Subcutaneous abdominal adipose tissue (tissue), 5 donors: ENCODE data around the gene SDF4.
"Not testable (repeated sequence)": the region's sequence is repeated elsewhere in the genome, so short reads cannot be mapped to it uniquely, and the experiment has no call there.

Experiments
- H3K27ac ChIP-seq: one replicate; pipeline ENCODE4 v1.7.0; 2013; ENCODE audit warnings: low read depth, mild to moderate bottlenecking, inconsistent platforms, low read length, moderate library complexity
- H3K27me3 ChIP-seq, 5 donors: one replicate each; pipeline ENCODE4 v1.7.0; 2013; ENCODE audit warnings: low read length in 5 of 5, inconsistent platforms in 1 of 5; ENCODE audit not compliant: control insufficient read depth in 5 of 5, insufficient read depth in 4 of 5
- H3K36me3 ChIP-seq, 5 donors: one replicate each; pipeline ENCODE4 v1.7.0; 2013; ENCODE audit warnings: low read length in 5 of 5; ENCODE audit not compliant: control insufficient read depth in 5 of 5, insufficient read depth in 5 of 5
- H3K4me1 ChIP-seq, 5 donors: one replicate each; pipeline ENCODE4 v1.7.0; 2013; ENCODE audit warnings: low read length in 5 of 5, mild to moderate bottlenecking in 3 of 5, moderate library complexity in 1 of 5; ENCODE audit not compliant: control insufficient read depth in 5 of 5, insufficient read depth in 5 of 5
- H3K4me3 ChIP-seq, 5 donors: one replicate each; pipeline ENCODE4 v1.7.0; 2013; ENCODE audit warnings: low read length in 5 of 5, low read depth in 1 of 5
- H3K9ac ChIP-seq, 5 donors: one replicate each; pipeline ENCODE4 v1.7.0; 2013; ENCODE audit warnings: low read length in 5 of 5, mild to moderate bottlenecking in 4 of 5, moderate library complexity in 3 of 5
- H3K9me3 ChIP-seq, 5 donors: one replicate each; pipeline ENCODE4 v1.7.0; 2013; ENCODE audit warnings: low read length in 5 of 5; ENCODE audit not compliant: control insufficient read depth in 5 of 5
- donor health status: healthy.
- donor health status: healthy.
- donor health status: healthy.
- donor health status: healthy.
- donor health status: healthy.

Gene SDF4

DNA sequence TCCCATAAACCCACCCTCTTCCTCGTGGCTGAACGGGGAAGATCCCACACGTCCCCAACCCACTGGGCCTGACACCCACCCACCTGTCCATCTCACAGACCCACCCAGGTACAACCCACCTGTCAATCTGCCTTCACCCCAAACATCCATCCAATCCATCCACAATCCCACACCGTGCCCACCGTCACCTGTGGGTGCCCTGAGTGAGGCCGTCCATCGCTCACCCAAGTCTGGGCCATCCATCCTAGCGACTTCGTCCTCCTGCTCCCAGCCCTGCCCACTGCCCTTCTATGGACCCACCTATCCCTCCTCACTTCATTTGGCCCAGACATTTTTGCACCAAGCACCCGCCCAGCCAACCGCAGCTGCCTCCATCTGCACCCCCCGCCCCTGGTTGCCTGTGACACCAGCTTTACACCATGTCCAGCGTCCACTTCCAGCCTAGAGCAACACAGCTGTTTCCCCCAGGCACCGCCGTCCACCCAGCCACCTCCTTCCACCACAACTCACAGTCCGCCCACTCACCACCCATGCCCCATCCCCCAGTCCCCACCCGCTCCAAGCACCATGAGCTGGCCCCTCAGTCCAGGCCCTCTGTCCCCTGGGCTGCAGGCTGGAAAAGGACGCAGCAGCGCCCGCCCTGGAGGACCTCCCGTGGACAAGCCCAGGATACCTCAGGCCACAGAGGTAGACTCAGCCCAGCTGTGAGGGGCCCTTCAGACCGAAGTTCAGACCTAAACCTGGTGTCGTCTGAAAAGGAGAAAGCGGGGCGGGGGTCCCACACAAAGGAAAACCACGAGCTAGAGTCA, 50.5 kb downstream of the SDF4 start:
- H3K36me3 ChIP-seq, result no peaks in the 10 kb centered on the region
- peaks cover 0 to 33% (median 9%) of the 10 kb centered on the region in 5 donors for H3K4me1 ChIP-seq
- peaks cover 17 to 40% (median 30%) of the 10 kb centered on the region in 5 donors for H3K27me3 ChIP-seq
- H3K9ac ChIP-seq, result peak overlapping the region in 1 of 5 donors; percentile 61
- no peaks in the 10 kb centered on the region for H3K9me3 ChIP-seq
- H3K4me3 ChIP-seq, result peak overlapping the region in 3 of 5 donors; percentile 31 to 44 (median 42)
- H3K27ac ChIP-seq, result peak overlapping the region; percentile 57

DNA sequence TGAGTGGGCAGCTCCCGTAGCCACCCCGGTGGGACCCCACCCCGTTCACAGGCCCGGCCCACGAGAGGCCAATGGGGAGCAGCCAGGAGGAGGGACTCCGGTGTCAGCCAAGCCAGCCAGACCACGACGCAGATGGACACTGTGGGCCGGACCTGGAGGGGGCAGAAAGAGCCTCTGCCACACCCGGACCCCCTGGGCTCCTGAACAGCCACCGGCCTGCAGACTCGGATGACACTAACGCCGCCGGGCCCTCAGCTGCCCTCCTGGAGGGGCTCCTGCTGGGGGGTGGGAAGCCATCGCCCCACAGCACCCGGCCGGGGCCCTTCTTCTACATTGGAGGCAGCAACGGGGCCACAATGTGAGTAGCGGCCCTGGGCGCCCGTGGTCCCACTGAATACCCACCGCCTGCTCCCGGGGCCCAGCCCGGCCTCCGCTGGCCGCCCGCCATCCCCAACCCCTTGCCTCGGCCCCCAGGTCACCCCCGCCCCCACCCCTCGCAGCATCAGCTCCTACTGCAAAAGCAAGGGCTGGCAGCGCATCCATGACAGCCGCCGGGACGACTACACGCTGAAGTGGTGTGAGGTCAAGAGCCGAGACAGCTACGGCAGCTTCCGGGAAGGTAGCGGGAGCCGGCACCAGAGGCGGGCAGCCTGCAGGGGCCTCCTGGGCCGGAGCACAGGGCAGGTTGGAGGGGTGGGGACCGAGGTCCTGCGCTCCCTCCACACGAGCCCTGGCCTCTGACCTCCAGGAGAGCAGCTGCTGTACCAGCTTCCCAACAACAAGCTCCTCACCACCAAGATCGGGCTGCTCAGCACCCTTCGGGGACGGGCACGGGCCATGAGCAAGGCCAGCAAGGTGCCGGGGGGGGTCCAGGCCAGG, 51.6 kb downstream of the SDF4 start:
- H3K9ac ChIP-seq, result no peak overlapping the region
- H3K4me1 ChIP-seq, result peaks cover 0 to 33% (median 9%) of the 10 kb centered on the region in 5 donors
- peaks cover 20 to 47% (median 33%) of the 10 kb centered on the region in 5 donors for H3K27me3 ChIP-seq
- H3K36me3 ChIP-seq, result no peaks in the 10 kb centered on the region
- H3K4me3 ChIP-seq, result no peak overlapping the region
- H3K9me3 ChIP-seq, result peaks cover 0 to 3% (median 0%) of the 10 kb centered on the region in 5 donors
- no peak overlapping the region for H3K27ac ChIP-seq

DNA sequence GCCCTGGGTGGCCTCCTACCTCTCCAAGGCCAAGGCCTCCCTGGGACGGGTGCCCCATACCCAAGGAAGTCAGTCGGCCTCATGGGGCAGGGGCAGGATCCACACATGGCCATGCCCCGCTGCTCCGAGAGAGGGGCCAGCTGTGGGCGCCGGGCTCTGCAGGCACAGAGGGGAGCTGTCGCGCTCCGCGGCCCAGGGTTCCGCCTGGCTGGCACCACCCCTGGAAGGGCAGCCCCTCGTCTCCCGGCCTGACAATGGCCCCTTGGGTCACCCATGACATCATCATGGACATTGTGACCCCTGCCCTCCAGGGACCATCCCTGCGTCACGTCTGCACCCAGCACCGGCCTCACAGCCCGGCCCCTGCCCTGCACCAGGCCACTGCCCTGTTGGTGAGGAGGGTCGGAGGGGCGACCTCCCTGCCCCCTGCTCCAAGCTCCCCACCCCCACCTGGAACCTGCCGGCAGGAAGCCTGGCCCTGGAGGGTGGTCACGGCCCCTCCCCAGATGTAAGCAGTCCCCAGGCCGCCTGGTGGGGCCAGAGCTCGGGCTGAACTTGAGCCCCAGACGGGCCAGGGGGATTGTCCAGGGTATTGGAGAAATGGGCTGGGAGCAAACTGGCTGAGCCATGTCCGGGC, 52.3 kb downstream of the SDF4 start:
- H3K27me3 ChIP-seq, result peaks cover 20 to 48% (median 33%) of the 10 kb centered on the region in 5 donors
- no peak overlapping the region for H3K27ac ChIP-seq
- no peaks in the 10 kb centered on the region for H3K36me3 ChIP-seq
- H3K9ac ChIP-seq, result no peak overlapping the region
- H3K4me1 ChIP-seq, result peaks cover 0 to 33% (median 9%) of the 10 kb centered on the region in 5 donors
- H3K4me3 ChIP-seq, result no peak overlapping the region
- peaks cover 0 to 3% (median 0%) of the 10 kb centered on the region in 5 donors for H3K9me3 ChIP-seq

DNA sequence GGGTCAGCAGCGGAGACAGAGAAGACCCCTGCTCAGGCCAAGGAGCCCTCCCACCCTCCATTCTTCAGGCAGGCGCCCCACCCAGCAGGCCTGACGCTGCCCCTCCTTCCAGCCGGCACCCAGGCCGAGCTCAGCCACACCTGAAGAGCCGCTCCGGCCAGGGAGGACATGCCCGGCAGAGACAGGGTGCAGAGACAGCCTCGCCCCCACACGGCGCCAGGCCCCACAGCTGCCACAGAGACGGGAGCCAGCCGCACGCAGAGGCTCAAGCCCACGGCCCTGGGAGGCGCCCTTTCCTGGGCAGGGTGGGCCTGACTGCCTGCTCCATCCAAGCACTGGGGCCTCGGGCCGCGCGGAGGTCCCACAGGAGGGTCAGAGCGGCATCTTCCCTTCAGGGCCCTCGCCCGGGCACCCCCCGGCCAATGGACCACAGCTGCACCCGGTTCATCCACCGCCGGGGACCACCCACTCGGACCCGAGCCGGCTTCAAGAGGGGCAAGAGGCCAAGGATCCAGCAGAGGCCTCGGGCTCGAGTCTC, 52.9 kb downstream of the SDF4 start:
- Histone ChIP-seq H3K36me3 (no peaks in the 10 kb centered on the region), H3K4me3 (no peak overlapping the region), H3K27ac (no peak overlapping the region), H3K9ac (no peak overlapping the region), H3K9me3 (peaks cover 0 to 3% (median 0%) of the 10 kb centered on the region in 5 donors), H3K4me1 (peaks cover 0 to 29% (median 6%) of the 10 kb centered on the region in 5 donors), H3K27me3 (peaks cover 24 to 50% (median 32%) of the 10 kb centered on the region in 5 donors)

DNA sequence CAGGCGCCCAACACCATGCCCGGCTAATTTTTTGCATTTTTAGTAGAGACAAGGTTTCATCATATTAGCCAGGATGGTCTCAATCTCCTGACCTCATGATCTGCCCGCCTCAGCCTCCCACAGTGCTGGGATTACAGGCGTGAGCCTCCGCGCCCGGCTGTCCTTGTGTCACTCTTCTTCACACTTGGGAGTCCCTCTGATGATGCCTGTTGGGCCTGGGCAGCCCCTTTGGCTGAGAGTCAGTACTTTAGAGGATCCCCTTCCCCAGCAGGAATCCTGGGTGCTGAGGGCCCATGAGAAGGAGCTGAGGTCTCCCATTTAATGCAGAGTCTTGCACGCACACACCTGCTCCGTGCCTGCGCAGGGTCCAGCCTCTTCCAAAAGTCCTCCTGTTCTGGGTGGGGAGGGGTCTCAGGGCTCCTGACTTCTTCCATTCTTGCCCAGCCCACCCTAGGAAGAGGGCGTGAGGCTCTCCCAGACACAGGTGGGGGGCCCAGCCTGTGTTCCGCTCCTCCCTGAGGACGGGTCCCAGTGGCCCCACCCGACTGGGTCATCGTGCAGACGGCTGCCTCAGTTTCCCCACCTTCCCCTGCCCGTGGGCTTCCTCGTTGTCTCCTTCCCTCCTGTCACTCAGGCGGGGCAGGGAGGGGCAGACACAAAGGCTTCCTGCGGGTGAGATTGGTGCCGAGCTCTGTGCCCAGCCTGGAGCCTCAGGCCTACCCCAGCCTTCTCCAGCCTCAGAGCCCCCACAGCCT, 54.2 kb downstream of the SDF4 start:
- Histone ChIP-seq H3K4me3 (no peak overlapping the region), H3K9ac (no peak overlapping the region), H3K4me1 (peaks cover 0 to 17% (median 0%) of the 10 kb centered on the region in 5 donors), H3K36me3 (no peaks in the 10 kb centered on the region), H3K27me3 (peaks cover 27 to 51% (median 40%) of the 10 kb centered on the region in 5 donors), H3K9me3 (peaks cover 0 to 3% (median 0%) of the 10 kb centered on the region in 5 donors), H3K27ac (no peak overlapping the region)

DNA sequence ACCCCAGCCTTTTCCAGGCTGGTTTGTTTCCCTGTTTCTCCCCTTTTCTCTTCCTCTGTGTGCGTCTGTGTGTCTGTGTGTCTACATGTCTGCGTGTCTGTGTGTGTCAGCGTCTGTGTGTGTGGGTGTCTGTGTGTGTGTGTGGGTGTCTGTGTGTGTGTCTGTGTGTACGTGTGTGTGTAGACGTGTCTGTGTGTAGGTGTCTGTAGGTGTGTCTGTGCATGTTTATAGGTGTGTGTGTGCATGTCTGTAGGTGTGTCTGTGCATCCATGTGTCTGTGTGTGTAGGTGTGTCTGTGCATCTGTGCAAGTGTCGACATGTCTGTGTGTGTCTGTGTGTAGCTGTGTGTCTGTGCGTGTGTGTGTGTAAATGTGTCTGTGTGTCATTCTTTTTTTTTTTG, 54.9 kb downstream of the SDF4 start:
- H3K9me3 ChIP-seq, result peaks cover 0 to 3% (median 0%) of the 10 kb centered on the region in 5 donors
- H3K4me1 ChIP-seq, result peaks cover 0 to 10% (median 0%) of the 10 kb centered on the region in 5 donors
- no peak overlapping the region for H3K9ac ChIP-seq
- H3K27me3 ChIP-seq, result peaks cover 25 to 49% (median 39%) of the 10 kb centered on the region in 5 donors
- no peak overlapping the region for H3K27ac ChIP-seq
- no peaks in the 10 kb centered on the region for H3K36me3 ChIP-seq
- H3K4me3 ChIP-seq, result no peak overlapping the region

DNA sequence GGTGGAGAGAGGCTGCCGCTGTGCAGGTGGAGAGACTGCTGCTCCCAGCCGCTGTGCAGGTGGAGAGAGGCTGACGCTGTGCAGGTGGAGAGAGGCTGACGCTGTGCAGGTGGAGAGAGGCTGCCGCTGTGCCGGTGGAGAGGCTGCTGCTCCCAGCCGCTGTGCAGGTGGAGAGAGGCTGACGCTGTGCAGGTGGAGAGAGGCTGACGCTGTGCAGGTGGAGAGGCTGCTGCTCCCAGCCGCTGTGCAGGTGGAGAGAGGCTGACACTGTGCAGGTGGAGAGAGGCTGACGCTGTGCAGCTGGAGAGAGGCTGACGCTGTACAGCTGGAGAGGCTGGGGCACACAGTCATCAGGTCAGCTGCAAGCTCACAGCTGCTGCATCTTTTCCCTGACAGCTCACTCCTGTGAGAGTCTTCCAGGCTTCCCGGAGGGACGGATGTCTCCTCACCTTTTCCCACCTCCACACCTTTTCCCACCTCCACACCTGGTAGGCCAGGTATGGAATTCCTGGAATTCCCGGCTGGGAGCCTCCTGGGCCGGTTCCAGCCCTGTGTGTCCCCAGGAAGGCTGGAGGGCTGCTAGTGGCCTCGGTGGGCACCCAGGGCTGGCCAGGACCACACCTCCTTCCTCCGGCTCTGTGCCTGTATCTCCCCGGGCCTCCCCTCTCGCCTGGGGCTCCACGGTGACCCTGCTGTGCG, 55.6 kb downstream of the SDF4 start:
- H3K4me3 ChIP-seq, H3K9ac ChIP-seq, H3K36me3 ChIP-seq, H3K9me3 ChIP-seq, H3K4me1 ChIP-seq, H3K27ac ChIP-seq: not testable (repeated sequence)
- H3K27me3 ChIP-seq, result peaks cover 25 to 52% (median 38%) of the 10 kb centered on the region in 5 donors

DNA sequence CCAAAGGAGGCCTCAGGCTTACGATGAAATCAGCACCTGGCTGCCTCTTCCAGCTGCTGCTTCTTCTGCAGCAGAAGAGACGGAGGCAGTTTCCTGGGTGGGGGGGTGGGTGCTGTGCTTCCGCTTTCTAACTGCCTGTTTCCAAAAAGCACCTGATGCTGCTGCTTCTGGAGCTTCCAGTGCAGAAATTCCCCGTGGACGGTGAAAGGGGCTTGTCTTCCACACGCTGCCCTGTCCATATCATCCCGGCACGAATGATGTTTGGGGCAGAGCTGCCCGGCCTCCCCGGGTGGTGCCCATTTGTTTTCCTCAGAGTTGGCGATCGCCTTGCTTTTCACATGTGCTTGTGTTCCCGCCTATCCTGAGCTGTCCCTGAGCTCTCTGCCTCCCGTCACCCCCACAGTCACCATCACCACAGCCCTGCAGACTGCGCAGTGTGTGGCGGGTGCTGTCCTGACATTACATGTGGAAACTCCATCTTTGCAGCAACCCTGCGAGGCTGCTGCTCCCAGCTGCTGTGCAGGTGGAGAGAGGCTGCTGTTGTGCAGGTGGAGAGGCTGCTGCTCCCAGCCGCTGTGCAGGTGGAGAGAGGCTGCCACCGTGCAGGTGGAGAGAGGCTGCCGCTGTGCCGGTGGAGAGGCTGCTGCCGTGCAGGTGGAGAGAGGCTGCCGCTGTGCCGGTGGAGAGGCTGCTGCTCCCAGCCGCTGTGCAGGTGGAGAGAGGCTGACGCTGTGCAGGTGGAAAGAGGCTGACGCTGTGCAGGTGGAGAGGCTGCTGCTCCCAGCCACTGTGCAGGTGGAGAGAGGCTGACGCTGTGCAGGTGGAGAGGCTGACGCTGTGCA, 56.4 kb downstream of the SDF4 start:
- H3K27ac ChIP-seq, result no peak overlapping the region
- no peak overlapping the region for H3K4me3 ChIP-seq
- H3K27me3 ChIP-seq, result peaks cover 29 to 51% (median 41%) of the 10 kb centered on the region in 5 donors
- H3K4me1 ChIP-seq, result no peaks in the 10 kb centered on the region
- H3K9ac ChIP-seq, result no peak overlapping the region
- H3K9me3 ChIP-seq, result peaks cover 0 to 3% (median 0%) of the 10 kb centered on the region in 5 donors
- H3K36me3 ChIP-seq, result no peaks in the 10 kb centered on the region
